Activated T-cell treated with anti-CD3 and anti-CD28 coated beads for 4 hours (primary cell): ENCODE results near the gene MEG3.
"Not testable (repeated sequence)": the region's sequence is repeated elsewhere in the genome, so short reads cannot be mapped to it uniquely, and the experiment has no call there.

Experiments
- DNase-seq: peaks from one replicate; pipeline ENCODE4 v3.0.0-alpha.2; 2020

The MEG3 gene

DNA sequence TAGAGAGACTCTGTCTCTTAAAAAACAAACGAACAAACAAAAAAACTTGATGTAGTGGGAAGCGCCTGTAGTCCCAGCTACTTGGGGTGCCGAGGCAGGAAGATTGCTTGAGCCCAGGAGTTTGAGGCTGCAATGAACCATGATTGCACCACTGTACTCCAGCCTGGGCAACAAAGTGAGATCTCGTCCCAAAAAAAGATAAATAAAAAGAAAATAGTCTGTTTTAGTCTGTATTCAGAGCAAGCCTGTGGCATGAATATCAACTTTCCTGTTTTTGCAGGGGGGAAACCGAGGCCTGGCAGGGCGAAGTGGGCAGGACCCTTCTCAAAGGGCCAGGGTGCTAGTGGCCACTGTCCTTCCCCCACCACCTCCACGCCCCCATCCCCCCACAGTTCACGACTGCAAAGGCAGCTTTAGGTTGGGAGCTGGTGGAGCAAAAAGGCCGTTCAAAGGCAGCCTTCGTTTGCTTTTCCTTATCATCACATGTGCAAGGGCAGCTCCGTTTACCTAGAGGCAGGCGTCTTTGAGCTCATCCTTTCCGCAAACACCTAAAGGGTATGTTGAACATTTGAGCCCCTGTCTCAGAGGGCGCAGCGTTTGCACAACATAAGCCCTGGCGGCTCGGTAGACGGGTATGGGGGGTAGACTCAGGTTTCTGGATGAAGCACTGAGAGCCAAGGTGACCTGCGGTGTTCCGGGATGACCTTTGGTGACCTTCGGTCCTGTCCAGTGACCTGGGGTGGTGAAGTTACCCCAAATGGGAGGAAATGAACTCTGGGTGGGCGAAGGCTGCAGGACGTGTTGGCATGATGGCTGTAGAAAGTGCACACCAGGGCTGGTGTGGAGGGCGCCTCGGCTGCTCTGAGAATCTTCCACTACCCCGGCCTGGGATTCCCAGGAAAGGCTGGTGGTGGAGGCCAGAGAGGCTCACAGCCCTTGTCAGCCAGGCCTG, 8.7 kb upstream of the MEG3 start:
- no peak for DNase-seq

DNA sequence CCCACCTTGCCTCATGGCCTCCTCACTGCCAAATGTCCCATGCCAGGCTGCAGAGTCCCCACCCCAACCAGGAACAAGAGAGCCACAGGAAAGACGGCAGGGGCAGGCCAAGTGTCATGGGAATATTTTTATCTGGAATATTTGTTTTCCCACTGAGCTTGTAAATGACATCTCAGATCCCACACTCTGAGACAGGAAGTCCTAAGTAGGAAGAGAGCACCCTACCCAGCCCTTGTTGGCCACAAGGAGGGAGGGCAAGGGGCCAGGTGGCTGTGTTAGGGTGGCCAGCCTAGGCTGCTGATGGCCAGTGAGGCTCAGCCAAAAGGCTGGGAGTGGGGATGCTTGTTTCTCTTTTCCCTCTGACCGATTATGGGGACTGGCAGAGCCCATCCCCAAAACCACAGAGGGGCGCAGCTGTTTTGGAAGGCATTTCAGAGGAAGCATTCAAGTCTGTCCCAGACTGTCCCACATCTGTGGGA, 7.7 kb upstream of the MEG3 start:
- DNase-seq = no peak

DNA sequence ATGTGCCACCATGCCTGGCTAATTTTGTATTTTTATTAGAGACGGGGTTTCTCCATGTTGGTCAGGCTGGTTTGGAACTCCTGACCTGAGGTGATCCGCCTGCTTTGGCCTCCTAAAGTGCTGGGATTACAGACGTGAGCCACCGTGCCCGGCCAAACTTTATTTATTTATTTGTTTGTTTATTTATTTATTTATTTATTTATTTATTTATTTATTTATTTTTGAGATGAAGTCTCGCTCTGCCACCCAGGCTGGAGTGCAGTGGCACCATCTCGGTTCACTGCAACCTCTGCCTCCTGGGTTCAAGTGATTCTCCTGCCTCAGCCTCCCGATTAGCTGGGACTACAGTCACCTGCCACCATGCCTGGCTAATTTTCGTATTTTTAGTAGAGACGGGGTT, 7.0 kb upstream of the MEG3 start:
- not testable (repeated sequence) for DNase-seq

DNA sequence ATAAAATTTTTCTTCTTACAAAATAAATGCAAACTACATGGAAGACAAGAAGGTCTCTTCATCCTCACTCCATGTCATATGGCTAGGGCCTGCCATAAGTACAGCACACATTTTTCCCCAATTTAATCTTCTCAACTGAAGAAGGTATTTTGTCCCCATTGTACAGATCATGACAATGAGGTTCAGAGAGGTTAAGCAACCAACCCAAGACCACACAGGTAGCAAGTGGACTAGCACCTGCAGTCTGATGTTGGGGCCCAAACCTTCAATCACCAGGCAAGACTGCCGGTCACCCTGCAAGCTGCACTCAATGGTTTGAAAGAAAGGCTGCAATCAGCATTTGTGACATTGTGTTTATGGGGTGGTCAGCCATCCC, 6.5 kb upstream of the MEG3 start:
- no peak for DNase-seq

DNA sequence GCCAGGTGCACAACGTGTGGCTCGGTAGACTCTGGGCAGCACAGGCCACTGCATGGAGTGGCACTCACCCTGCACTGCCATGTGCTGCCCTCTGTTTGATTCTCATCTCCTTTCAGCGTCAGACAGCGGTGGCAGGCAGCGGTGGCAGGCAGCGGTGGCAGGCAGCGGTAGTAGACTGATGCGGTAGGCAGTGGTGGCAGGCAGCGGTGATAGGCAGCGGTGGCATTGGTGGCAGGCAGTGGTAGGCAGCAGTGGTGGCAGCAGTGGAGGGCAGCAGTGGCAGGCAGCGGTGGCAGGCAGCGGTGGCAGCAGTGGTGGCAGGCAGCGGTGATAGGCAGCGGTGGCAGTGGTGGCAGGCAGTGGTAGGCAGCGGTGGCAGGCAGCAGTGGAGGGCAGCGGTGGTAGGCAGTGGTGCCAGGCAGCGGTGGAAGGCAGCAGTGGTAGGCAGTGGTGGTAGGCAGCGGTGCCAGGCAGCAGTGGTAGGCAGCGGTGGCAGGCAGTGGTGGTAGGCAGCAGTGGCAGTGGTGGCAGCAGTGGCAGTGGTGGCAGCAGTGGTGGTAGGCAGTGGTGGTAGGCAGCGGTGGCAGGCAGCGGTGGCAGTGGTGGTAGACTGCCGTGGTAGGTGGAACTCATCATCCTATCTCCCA, 6.0 kb upstream of the MEG3 start:
- no peak for DNase-seq

DNA sequence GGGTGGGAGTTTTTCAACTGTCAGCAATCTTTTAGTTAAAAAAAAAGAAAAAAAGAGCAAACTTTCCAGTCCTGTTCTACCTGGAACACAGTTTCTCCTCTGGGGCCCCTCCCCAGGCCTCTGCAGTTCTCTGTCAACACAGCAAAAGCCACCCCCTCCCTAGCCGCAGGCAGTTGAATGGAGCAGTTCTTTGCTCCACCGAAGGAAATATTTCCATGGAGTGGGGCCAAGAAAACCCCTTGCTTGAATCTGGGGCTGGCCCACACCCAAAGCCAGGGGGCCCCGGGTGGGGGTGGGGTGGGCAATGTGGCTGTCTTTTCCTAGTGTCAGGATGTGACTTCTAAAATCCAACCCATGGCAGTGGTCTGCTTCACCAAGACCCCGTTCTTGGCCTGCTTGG, 5.0 kb upstream of the MEG3 start:
- DNase-seq = no peak

DNA sequence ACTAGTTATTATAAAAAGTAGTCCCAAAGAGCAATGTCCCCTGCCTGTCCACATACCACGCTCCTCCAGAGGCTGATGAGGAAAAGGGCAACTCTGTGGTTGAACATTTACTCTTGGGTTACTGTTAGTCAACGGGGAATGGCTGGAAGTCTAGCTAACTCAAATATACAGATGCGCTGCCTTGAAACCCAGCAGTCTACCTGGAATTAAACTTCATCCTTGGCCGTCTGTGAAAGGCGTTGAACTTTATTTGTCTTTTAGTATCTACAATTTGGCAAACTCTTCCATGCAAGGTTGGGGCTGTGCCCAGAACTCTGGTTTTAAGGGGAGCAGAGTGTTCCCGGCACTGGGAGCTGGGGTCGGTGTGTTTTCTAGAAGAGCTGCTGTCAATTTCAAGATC, 3.9 kb upstream of the MEG3 start:
- no peak for DNase-seq

DNA sequence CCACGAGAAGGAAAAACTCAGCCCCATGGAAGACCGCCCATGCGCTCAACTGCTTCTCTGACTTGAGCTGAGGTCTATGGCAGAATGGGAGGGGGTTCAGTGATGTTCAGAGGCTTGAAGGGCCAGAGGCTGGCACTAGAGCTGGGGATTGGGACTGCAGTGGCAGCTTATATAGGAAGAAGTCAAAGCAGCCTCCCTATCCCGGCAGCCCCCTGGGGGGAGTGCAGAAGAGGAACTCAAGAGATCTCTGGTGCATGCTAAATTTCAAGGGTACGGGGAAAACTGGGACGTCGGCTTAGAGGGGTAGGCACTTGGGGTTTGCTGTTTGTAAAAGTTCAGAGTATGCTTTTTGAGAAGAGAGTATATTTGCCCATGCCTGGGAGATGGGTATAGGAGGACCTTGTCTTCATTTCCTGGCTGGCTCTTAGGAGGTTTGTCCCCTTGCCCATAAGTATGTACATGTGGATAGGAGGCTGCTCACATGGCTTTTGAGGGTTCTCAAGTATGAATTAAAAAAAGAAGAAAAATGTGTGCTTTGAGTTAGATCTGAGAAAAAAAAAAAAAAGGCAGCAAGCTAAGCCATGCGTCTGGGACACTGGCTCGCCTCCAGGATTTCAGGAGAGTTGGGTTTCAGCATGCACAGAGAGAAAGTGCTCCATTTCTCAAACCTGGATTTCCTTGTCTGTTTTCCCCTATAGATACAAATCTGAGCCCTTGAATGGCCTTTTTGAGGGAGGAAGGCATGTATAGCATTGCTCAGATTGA, 3.2 kb upstream of the MEG3 start:
- DNase-seq = no peak

DNA sequence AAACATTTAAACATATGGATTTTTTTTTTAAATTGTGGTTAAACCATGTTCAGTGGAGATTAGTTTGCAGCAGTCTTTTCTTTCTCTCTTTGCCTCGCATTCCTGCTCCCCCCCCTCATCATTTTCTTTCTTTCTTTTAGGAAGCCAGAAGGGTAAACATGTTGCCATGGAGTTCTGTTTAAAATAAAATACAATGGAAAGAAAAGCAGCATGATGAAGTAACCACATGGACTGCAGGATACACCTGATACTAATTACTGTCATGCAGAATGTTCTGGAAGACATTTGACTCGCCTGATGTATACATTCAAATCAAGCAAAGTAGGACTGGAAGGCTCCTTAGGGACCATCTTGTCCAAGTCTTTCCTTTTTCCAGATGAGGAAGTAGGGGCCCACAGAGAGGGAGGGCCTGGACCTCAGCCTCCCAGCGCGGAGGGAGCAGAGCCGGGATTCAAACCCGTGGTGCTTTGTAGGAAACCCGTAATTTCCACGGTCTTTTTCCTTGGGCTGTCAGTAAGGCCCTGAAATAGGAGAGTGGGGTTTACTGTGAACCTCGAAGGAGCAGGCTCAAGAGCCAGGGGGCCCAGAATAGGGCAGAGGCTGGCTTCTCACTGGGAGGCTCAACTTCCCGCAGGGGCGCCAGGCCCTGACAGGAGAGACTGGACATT, 2.4 kb upstream of the MEG3 start:
- DNase-seq = no peak

DNA sequence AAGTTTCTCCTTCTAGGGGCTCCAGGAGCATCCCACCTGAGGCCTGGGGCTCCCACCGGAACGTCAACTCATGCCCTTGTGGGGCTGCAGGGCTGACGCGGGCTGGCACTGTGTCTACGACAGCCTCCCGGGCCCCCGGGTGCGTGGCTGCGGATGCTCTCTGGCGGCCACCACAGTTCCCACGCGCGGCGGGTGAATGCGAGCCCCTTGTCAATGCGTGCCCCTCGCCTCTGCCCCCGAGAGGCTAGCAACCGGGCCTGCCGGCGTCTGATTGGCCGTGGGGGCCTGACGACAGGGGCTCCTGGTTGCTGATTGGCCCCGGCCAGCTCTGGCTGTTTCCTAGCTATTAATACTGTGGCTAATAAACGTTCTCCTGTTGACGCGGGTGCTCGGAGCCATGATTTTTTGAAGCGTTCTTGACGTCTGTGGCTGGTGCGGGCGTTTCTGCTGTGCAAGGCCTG, 1.8 kb upstream of the MEG3 start:
- no peak for DNase-seq

DNA sequence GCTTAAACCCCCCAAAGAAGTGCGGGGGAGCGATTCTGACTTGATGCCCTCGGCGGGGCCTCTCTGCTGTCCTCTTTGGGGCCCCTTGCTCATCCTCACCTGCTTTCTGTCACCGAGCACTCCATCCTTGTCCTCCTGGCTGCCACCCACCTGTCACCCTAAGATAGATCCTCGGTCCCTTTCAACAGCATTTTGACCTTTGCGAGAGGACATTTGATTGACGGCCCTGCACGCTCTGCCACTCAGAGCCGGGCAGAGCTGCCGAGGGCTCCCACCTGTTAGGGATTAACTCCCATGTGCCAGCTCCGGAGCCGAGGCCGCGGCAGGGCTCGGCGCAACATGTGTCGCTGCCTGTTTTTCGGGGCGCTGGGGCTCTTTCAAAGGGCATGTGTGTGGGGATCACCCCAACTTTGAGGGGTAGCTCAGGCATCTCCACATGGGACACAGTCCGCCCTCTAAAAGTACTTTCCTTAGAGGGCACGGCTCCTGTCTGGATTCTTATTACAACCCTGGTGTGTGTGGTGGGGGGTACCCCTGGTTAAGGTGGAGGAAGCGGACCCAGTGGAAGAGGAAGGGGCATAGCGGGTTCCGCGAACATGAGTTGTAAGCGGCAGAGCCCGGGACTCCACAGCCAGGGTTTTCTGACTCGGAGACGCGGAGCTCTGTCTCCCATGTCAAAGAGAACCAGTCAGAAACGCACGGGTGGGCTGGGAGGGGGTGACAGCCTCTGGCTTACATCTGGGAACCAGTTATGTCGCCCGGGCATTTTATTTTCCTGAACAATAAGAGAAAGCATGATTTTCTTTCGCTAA, 811 bp upstream of the MEG3 start:
- DNase-seq = no peak

DNA sequence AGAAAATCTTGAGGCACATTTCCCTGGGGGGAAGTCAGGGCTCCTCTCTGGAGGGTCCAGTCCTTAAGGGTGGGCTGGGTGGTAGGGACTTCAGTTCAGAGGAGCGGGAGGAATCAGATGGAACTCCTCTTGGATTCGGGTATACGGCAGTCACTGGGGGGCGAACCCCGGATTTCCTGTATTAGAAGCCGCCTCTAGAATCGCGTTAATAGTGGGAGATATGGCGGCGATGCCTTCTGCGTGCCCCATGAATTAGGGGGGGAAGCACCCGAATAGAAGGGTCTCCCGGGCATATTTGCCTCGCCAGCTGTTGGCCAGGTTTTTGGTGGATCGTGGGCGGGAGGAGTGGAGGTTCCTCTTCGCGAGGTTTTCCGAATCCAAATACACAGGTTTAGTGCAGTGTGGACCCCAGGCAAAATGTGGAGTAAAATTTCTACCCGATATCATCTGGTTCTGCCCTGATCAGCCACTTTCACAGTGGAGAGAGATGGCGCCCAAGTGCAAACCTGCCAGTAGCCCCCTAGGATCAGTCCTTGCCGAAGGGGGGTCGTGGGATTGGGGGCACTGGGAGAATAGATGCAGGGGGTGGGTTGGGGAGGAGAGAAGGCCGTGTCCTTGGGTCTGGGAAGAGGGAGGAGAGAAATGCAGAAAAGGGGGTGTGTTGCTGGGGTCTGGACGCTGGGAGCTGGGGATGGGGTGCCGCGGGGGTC, 628 bp downstream of the MEG3 start:
- DNase-seq = no peak

DNA sequence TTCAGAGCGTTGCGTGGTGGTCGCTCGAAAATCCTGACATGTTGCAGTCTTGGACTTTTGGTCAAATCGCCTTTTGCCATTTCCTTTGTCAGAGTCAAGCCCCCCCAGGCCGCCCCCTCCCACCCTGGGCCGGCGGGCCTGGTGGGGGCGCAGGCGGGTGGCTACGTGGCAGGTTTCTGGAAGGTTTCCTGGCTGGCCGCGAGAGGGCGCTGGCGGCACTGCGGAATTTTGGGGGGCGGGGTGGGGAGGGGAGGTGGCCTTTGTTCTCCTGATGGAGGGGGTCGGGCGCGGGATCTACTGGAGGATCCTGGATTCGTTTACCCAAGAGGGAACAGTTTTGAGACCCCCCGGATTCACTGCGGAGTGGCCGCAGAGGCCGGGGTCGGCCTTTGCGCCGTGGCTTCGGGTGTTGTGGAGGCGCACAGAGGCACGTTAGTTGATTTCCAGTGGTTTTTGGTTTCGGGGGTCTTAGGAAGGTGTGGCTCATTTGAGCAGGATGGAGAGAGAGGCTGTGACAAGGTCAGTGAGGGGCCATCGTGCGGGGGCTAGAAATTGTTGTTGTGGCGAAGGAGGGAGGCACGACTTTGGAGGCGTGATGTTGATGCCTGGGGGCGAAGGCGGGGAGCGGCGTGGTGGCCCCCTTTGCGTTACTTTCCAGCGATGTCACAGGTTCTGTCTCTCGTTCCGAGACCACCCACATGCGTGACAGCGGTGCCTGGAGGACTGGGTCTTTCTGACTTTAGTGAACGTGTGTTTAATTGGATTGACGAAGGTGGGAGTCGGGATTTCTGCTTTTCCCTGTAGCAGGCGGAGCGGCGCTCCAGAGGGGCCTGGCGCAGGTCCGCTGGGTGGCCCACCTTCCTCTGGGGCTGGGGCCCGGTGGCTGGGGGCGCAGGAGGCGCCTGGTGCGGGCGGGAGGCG, 1.4 kb downstream of the MEG3 start:
- DNase-seq = no peak

DNA sequence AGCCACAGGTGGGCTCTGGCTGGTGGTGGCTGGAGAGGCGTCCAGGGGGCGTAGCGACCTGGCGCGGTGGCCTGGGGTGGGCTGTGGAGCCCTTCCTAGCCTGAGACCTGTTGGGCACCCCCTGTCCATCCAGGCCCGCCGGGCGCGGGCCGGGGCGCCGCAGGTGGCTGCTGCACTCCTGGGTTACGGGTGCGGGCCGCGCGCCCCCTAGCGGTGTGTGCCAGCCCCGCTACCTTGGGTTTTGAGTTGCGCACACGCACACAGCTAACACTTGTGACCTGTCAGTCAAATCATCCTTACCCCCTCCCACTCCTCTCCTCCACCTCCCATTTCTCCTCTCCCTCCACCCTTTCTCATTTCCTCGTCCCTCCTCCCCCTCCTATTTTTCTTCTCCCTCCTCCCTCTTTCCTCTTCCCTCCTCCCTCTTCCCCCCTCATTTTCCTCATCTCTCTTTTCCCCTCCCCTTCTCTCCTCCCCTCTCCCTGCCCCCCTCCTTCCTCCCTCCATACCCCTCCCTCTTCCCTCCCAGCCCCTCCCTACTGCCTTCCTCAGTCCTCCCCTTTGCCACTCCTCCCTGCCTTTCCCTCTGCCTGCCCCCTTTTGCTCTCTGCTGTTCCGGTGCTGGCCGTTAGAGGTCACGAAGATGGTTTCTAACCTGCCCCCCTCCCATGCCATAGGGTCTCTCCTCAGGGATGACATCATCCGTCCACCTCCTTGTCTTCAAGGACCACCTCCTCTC, 2.3 kb downstream of the MEG3 start:
- DNase-seq = no peak

DNA sequence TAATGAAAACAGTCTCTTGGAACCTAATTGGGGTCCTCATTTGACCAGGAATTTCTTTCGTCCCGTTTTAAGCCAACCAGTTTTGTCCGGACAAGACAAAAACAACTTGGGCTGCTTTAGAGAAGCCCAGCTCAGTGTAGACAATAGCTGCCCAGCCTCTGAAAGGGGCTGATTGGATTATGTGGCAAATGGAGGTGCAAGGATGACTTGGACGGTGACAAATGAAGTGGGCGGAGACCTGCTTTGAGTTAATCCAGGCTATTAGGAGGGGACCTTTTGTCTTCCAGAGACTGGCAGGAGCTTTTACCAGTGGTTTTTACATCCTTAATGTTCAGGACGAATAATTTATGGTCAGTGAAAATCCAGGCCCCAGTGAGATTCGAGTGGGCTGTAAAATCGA, 4.8 kb downstream of the MEG3 start:
- DNase-seq = no peak

DNA sequence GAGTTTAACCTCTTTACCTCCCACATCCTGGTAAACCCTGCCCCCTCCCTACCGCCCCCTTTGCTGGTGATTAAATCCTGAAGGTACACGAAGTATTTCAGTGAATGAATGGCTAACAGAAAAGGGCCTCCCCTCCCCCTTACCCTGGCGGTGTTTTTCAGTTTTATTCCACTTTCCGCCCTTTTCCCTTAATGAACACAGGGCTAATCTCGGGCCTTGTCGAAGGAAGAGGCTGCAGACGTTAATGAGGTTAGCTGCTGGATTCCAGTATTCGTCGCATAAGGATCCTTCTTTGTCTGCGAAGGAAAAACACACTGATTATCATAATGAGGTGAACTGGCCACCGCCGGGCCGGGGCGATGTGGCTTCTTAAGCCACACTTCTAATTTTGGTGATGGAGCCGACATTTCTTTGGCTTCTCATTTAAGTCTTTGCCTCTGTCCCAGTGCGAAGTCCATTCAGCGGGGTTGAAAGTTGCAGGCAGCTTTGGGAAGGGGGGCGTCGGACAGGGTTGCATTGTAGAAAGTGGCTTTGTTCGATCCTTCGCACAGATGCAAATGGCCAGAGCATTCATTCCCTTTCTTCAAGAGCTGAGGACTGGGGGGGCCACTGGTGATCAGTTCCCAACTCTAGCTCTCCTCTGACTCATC, 6.5 kb downstream of the MEG3 start:
- DNase-seq = no peak

DNA sequence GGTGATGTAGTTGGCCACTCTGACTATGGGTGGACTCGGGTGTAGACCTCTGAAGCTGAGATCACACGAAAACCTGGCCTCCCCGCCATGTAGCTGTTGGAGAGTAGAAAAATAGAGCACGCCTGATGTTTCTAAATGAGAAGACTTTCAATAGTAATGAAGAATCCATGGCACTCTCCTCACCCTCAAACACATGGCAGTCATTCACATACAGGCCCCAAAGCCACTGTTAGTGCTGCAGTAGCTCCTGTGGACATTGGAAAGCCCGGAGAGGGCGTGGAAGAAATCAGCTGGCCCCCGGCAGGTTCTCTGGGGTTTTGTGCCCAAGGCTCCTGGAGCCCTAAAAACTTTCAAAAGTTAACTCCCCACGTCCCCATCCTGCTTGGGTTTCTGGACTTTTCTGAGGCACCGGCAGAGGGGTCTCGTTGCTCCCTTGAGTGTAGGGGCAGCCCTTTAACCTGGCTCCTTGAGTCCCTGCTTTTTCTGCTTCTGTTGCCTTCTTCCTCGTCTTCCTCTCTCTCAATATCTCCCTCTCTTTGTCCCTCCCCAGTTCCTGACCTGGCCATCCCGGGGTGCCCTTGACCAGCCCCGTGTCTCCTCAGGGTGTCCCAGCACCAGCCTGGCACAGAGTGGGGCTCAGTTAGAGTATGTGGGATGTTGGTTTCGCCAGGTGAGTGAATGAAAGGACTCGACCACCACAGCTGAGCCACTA, 8.3 kb downstream of the MEG3 start:
- DNase-seq = no peak
